Measurements from ENCODE around the gene PLCG2.

GRCh38 chr16:81765969-81766368, 13.1 kb upstream of the PLCG2 start:
- TF ChIP-seq, protein P1, sequence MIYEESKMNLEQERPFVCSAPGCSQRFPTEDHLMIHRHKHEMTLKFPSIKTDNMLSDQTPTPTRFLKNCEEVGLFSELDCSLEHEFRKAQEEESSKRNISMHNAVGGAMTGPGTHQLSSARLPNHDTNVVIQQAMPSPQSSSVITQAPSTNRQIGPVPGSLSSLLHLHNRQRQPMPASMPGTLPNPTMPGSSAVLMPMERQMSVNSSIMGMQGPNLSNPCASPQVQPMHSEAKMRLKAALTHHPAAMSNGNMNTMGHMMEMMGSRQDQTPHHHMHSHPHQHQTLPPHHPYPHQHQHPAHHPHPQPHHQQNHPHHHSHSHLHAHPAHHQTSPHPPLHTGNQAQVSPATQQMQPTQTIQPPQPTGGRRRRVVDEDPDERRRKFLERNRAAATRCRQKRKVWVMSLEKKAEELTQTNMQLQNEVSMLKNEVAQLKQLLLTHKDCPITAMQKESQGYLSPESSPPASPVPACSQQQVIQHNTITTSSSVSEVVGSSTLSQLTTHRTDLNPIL (CRISPR knock-in tag; IDR thresholded peaks at IDR 0.05; ENCODE audit: low read depth): no peak
- TF ChIP-seq CSDC2 (CRISPR knock-in tag; IDR thresholded peaks at IDR 0.05) (no peak), ZFP30 (CRISPR knock-in tag; IDR thresholded peaks at IDR 0.05) (no peak), CSRNP3 (CRISPR knock-in tag; IDR thresholded peaks at IDR 0.05) (no peak), RARB (CRISPR knock-in tag; IDR thresholded peaks at IDR 0.05) (no peak), TOX (CRISPR knock-in tag; IDR thresholded peaks at IDR 0.05; ENCODE audit: borderline replicate concordance) (no peak), ZC3H10 (CRISPR knock-in tag; IDR thresholded peaks at IDR 0.05) (no peak)
